HFF-Myc (cell line): ENCODE data around the gene BDH1.

ENCODE experiments used
- DNase-seq: peaks from one replicate; pipeline ENCODE4 v3.0.0-alpha.2; 2011; ENCODE audit warnings: low read depth; ENCODE audit errors: extremely low read depth
- H3K4me3 ChIP-seq: replicated peaks from 2 replicates; pipeline ENCODE4 v1.5.1; 2011; ENCODE audit warnings: low read depth, mild to moderate bottlenecking, control low read depth, low read length
- CTCF ChIP-seq: IDR thresholded peaks from 2 replicates; pipeline ENCODE4 v1.5.1; 2012; ENCODE audit warnings: mild to moderate bottlenecking, low read depth, low read length, control low read depth; ENCODE audit errors: missing control alignments

BDH1 gene

GRCh38 chr3:197460002-197460401 lies 95.8 kb downstream of the BDH1 start:
- H3K4me3 ChIP-seq = no peak overlapping the region
- DNase-seq = no peak
- no peak for TF ChIP-seq CTCF
